Stimulated activated CD4-positive, alpha-beta T cell treated with anti-CD3 and anti-CD28 coated beads, Interleukin-2, amount 100 ng/mL, for 4 hours (primary cell): ENCODE measurements around the gene FLT1.

Source experiments
- DNase-seq: peaks from one replicate; pipeline ENCODE4 v3.0.0-alpha.2; 2020; ENCODE audit warnings: low read depth

FLT1 gene

GRCh38 chr13:28485551-28485950 is 9.4 kb downstream of the FLT1 start:
- no peak for DNase-seq

- DNase-seq = no peak
These were observed 9.8 kb downstream of the FLT1 start for GRCh38 chr13:28485097-28485496.

GRCh38 chr13:28483313-28483931 is 11.5 kb downstream of the FLT1 start:
- no peak for DNase-seq

GRCh38 chr13:28479005-28479404 is 15.9 kb downstream of the FLT1 start:
- DNase-seq = no peak

GRCh38 chr13:28478127-28478526 is 16.8 kb downstream of the FLT1 start:
- DNase-seq = no peak

GRCh38 chr13:28477709-28477973 is 17.3 kb downstream of the FLT1 start:
- no peak for DNase-seq

GRCh38 chr13:28476919-28477708 is 17.8 kb downstream of the FLT1 start:
- no peak for DNase-seq

- no peak for DNase-seq
These were observed 18.8 kb downstream of the FLT1 start for GRCh38 chr13:28475916-28476725.

GRCh38 chr13:28474491-28475134 is 20.3 kb downstream of the FLT1 start:
- no peak for DNase-seq

GRCh38 chr13:28473044-28473443 is 21.9 kb downstream of the FLT1 start:
- no peak for DNase-seq

GRCh38 chr13:28471421-28471820 is 23.5 kb downstream of the FLT1 start:
- no peak for DNase-seq

GRCh38 chr13:28470296-28470695 is 24.6 kb downstream of the FLT1 start:
- DNase-seq = no peak

- no peak for DNase-seq
These were observed 25.6 kb downstream of the FLT1 start for GRCh38 chr13:28469316-28469715.

GRCh38 chr13:28468023-28468915 is 26.7 kb downstream of the FLT1 start:
- no peak for DNase-seq

GRCh38 chr13:28467034-28467433 is 27.9 kb downstream of the FLT1 start:
- no peak for DNase-seq

GRCh38 chr13:28466151-28466550 is 28.8 kb downstream of the FLT1 start:
- no peak for DNase-seq

- no peak for DNase-seq
These were observed 30.0 kb downstream of the FLT1 start for GRCh38 chr13:28464861-28465460.

- no peak for DNase-seq
These were observed 31.4 kb downstream of the FLT1 start for GRCh38 chr13:28463481-28463880.

- no peak for DNase-seq
These were observed 35.0 kb downstream of the FLT1 start for GRCh38 chr13:28459911-28460310.

- DNase-seq = no peak
These were observed 36.3 kb downstream of the FLT1 start for GRCh38 chr13:28458608-28459007.

- no peak for DNase-seq
These were observed 36.9 kb downstream of the FLT1 start for GRCh38 chr13:28458051-28458450.
